Common myeloid progenitor, CD34-positive (primary cell): ENCODE results near the gene SRP19.

Experiments
- CTCF ChIA-PET: fragments of 350-600 bp; sonication (Branson Sonifier 250); formaldehyde crosslinking; loops from one replicate; lab custom pipeline; 2021; ENCODE audit warnings: antibody characterized with exemption; lab: Charles Lee
- POLR2A ChIA-PET: fragments of 350-600 bp; sonication (Branson Sonifier 250); formaldehyde crosslinking; loops from one replicate; lab custom pipeline; 2021; ENCODE audit warnings: antibody characterized with exemption; lab: Charles Lee
- DNase-seq, 3 donors: peaks; one replicate each; pipeline versions ENCODE4 v3.0.0 to v3.0.0-alpha.2; 2013
- H3K27ac ChIP-seq, 2 experiments: 1 replicate in 1 of 2; 2 replicates in 1 of 2; pipeline ENCODE4 v1.7.0; 2013; ENCODE audit warnings: inconsistent platforms in 2 of 2, low read length in 2 of 2, mild to moderate bottlenecking in 2 of 2, low read depth in 1 of 2, moderate library complexity in 1 of 2; ENCODE audit not compliant: severe bottlenecking in 2 of 2, insufficient read depth in 1 of 2, poor library complexity in 1 of 2
- H3K27me3 ChIP-seq, 5 experiments: replicated peaks in 2 of 5; 1 replicate in 3 of 5; 2 replicates in 2 of 5; pipeline versions ENCODE4 v1.6.1 to v1.7.0; 2013; ENCODE audit warnings: low read length in 4 of 5, mild to moderate bottlenecking in 2 of 5, moderate library complexity in 2 of 5, inconsistent platforms in 1 of 5; ENCODE audit not compliant: insufficient read depth in 5 of 5, control insufficient read depth in 4 of 5
- H3K36me3 ChIP-seq, 4 experiments: 1 replicate in 2 of 4; 2 replicates in 2 of 4; pipeline versions ENCODE4 v1.6.1 to v1.7.0; 2013; ENCODE audit warnings: low read length in 3 of 4, control low read depth in 1 of 4, mild to moderate bottlenecking in 1 of 4; ENCODE audit not compliant: control insufficient read depth in 4 of 4, insufficient read depth in 4 of 4
- H3K4me1 ChIP-seq, 4 experiments: 1 replicate in 3 of 4; 2 replicates in 1 of 4; pipeline versions ENCODE4 v1.6.1 to v1.7.1; 2013; ENCODE audit warnings: low read length in 3 of 4, mild to moderate bottlenecking in 3 of 4, control low read depth in 1 of 4, inconsistent platforms in 1 of 4, moderate library complexity in 1 of 4; ENCODE audit not compliant: control insufficient read depth in 4 of 4, insufficient read depth in 4 of 4; ENCODE audit errors: control extremely low read depth in 1 of 4
- H3K4me3 ChIP-seq, 7 experiments: 1 replicate in 4 of 7; 2 replicates in 3 of 7; pipeline versions ENCODE4 v1.5.1 to v1.7.0; 2013; ENCODE audit warnings: mild to moderate bottlenecking in 7 of 7, low read length in 6 of 7, moderate library complexity in 6 of 7, inconsistent platforms in 2 of 7, low read depth in 2 of 7, control low read depth in 1 of 7; ENCODE audit not compliant: insufficient read depth in 4 of 7, control insufficient read depth in 1 of 7; ENCODE audit errors: extremely low read depth in 1 of 7
- H3K9me3 ChIP-seq, 5 experiments: 1 replicate in 4 of 5; 2 replicates in 1 of 5; pipeline versions ENCODE4 v1.6.1 to v1.7.1; 2013; ENCODE audit warnings: low read length in 4 of 5, mild to moderate bottlenecking in 2 of 5, inconsistent platforms in 1 of 5, low read depth in 1 of 5, moderate library complexity in 1 of 5; ENCODE audit not compliant: control insufficient read depth in 4 of 5, insufficient read depth in 2 of 5; ENCODE audit errors: control extremely low read depth in 1 of 5
- WGBS: methylation state at CpG from one replicate; pipeline ENCODE4 v1.1.5; 2013; ENCODE audit not compliant: insufficient coverage; 5-methylcytosine and 5-hydroxymethylcytosine counted together

Gene SRP19

DNA sequence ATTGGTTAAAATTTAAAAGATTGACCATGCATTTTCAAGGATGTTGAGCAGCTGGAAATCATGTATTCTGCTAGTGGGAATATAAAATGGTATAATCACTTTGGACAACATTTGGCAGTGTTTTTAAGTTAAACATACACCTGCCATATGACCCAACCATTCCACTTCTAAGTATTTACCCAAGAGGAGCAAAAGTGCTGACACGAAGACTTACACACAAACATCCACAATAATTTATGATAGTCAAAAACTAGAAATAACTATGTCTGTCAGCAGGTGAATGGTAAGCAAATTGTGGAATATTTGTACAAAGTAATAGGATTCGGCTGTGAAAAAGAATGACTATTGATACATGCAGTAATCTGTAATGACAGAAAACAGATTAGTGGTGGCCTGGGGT, 30.7 kb upstream of the SRP19 start:
- POLR2A ChIA-PET, result no interaction called here
- H3K9me3 ChIP-seq, result no peaks in the 10 kb centered on the region
- H3K27me3 ChIP-seq, result no peaks in the 10 kb centered on the region
- no peak overlapping the region for H3K27ac ChIP-seq
- H3K36me3 ChIP-seq, result peaks cover 22 to 46% (median 28%) of the 10 kb centered on the region in 4 experiments
- 92% methylated on average over 1 of the region's 2 CpGs for WGBS
- no peak overlapping the region for H3K4me3 ChIP-seq
- no peaks in the 10 kb centered on the region for H3K4me1 ChIP-seq
- CTCF ChIA-PET, result interaction anchor here (0.6 kb wide), 1 partner anchor 645 kb away, joined by 4 read pairs; no protein-coding TSS in a partner anchor
- no peak for DNase-seq

DNA sequence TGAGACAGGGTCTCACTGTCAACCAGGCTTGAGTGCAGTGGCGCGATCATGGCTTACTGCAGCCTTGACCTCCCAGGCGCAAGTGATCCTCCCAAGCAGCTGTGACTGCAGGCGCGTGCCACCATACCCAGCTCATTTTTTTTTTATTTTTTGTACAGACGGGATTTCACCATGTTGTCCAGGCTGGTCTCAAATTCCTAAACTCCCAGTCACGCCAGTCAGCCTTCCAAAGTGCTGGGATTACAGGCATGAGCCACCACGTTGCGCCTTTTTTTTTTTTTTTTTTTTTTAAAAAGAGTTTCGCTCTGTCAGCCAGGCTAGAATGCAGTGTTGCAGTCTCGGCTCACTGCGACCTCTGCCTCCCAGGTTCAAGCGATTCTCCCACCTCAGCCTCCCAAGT, 27.1 kb upstream of the SRP19 start:
- Histone ChIP-seq H3K36me3 (peaks cover 23 to 46% (median 31%) of the 10 kb centered on the region in 4 experiments), H3K9me3 (no peaks in the 10 kb centered on the region), H3K4me3 (no peak overlapping the region), H3K4me1 (no peaks in the 10 kb centered on the region), H3K27ac (no peak overlapping the region), H3K27me3 (no peaks in the 10 kb centered on the region)
- over 99% methylated on average over 8 of the region's 13 CpGs for WGBS
- CTCF ChIA-PET, result no interaction called here
- POLR2A ChIA-PET, result no interaction called here
- no peak for DNase-seq

DNA sequence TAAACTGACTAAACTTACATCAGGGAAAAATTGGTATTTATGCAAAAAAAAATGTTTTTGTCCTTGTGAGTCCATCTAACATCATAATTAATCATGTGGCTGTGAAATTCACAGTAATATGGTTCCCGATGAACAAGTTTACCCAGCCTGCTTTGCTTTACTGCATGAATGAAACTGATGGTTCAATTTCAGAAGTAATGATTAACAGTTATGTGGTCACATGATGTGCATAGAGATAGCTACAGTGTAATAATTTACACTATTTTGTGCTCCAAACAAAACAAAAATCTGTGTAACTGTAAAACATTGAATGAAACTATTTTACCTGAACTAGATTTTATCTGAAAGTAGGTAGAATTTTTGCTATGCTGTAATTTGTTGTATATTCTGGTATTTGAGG, 16.6 kb upstream of the SRP19 start:
- Histone ChIP-seq H3K36me3 (peaks cover 3 to 16% (median 4%) of the 10 kb centered on the region in 4 experiments), H3K27ac (no peak overlapping the region), H3K27me3 (no peaks in the 10 kb centered on the region), H3K4me3 (no peak overlapping the region), H3K9me3 (peaks cover 0 to 1% (median 0%) of the 10 kb centered on the region in 5 experiments), H3K4me1 (peaks cover 0 to 2% (median 0%) of the 10 kb centered on the region in 4 experiments)
- DNase-seq, result no peak
- POLR2A ChIA-PET, result no interaction called here
- CTCF ChIA-PET, result no interaction called here
- WGBS, result no CpG with 5 or more reads among the region's 1 CpG

DNA sequence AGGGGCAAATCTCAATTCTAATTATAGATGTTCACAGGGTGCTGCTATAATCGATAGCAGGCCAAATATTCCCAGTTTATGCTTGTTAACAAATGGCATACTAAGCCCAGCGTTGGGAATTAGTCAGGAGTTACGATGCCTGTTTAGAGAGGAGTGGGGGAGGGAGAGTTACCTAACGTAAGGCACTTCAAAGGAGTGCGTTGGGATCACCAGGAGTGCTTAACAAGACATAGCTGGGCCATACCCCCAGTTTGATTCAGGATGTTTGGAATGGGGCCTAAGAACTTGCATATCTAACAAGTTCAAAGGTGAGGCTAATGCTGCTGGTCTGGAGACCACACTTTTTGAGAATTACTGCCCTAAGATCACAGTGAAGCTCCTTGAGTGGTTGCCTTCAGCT, 14.5 kb upstream of the SRP19 start:
- peaks cover 0 to 4% (median 2%) of the 10 kb centered on the region in 4 experiments for H3K36me3 ChIP-seq
- POLR2A ChIA-PET, result no interaction called here
- peaks cover 0 to 2% (median 0%) of the 10 kb centered on the region in 4 experiments for H3K4me1 ChIP-seq
- no peak for DNase-seq
- H3K27me3 ChIP-seq, result peaks cover 0 to 2% (median 0%) of the 10 kb centered on the region in 5 experiments
- WGBS, result 93% methylated on average over 3 of the region's 5 CpGs
- H3K4me3 ChIP-seq, result no peak overlapping the region
- CTCF ChIA-PET, result no interaction called here
- no peaks in the 10 kb centered on the region for H3K9me3 ChIP-seq
- H3K27ac ChIP-seq, result no peak overlapping the region

DNA sequence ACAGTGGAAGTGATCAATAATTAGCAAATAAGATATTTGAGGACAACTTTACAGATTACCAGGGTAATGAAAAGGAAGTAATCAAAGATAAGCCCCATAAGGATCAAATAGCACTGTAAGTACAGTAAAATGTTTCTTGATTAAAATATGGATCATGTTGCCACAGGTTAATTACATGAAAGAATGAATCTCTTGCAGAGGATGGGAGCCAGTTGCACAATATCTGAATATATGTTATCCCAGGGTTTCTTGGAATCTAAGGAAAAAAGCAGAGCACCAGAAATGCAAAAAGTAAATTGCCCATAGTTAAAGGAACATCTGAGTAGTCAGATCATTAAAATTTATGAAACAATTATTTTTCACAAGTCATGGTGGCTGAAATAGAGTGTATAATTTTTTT, 13.8 kb upstream of the SRP19 start:
- POLR2A ChIA-PET, result no interaction called here
- CTCF ChIA-PET, result no interaction called here
- Histone ChIP-seq H3K4me1 (peaks cover 0 to 2% (median 0%) of the 10 kb centered on the region in 4 experiments), H3K36me3 (peaks cover 0 to 3% (median 1%) of the 10 kb centered on the region in 4 experiments), H3K9me3 (no peaks in the 10 kb centered on the region), H3K27ac (no peak overlapping the region), H3K27me3 (peaks cover 0 to 2% (median 0%) of the 10 kb centered on the region in 5 experiments), H3K4me3 (no peak overlapping the region)
- no peak for DNase-seq

DNA sequence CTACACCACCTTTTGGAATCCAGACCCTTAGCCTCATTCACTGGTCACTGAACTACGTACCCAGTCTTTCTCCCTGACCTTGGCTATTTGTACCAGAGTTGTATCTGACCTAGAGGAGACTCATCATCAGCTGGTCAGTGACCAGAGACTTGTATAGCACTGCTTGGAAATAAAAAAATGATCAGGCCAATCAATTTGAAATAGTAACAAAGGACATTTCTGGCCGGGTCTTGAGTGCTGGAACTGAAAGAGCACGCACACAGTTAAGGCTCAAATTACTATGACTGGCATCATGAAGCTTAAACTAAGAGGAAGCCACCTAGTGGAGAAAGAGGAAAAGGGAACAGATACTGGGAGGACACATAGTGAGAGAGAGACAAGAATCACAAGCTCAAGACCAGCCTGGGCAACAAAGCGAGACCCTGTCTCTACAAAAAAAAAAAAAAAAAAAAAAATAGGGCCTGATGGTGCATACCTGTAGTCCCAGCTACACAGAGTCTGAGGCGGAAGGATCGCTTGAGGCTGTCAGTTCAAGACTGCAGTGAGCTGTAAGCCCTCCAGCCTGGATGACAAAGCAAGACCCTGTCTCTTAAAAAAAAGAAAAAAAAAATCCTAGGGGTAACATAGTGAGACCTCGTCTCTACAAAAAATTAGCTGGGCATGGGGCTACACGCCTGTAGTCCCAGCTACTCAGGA, 12.8 kb upstream of the SRP19 start:
- no peak overlapping the region for H3K27ac ChIP-seq
- peaks cover 0 to 2% (median 0%) of the 10 kb centered on the region in 4 experiments for H3K4me1 ChIP-seq
- H3K27me3 ChIP-seq, result peaks cover 0 to 2% (median 0%) of the 10 kb centered on the region in 5 experiments
- ChIA-PET CTCF (interaction anchor here (0.6 to 1.6 kb wide), 10 partner anchors 11 to 294 kb away, joined by 3 to 10 read pairs (median 3); partner anchors contain the start of gene SRP19), POLR2A (no interaction called here)
- WGBS, result 69% methylated on average over 7 of the region's 8 CpGs
- peak overlapping the region in 1 of 7 experiments; percentile 8 for H3K4me3 ChIP-seq
- no peaks in the 10 kb centered on the region for H3K9me3 ChIP-seq
- no peaks in the 10 kb centered on the region for H3K36me3 ChIP-seq
- DNase-seq, result peak; percentile 55 to 83 (median 80)

DNA sequence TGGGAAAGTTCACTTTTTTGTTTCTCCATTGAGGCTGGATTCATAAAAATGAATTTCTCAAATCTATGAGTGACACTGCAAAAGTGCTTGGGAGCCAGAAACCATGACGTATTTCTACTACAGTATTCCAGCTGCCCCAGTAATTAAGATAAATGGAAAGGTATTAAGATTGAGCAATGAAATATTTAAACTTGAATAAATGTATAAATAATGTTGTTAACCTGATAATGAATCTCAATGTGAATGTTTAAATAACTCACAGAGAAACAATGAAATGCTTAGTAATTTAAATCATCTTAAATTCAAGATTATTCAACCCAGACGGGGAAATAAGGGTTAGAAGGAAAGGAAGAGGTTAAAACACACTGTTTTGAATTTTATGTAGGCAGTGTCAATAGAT, 11.2 kb upstream of the SRP19 start:
- H3K27ac ChIP-seq, result no peak overlapping the region
- WGBS, result no CpG with 5 or more reads among the region's 2 CpGs
- DNase-seq, result no peak
- H3K4me1 ChIP-seq, result peaks cover 0 to 2% (median 0%) of the 10 kb centered on the region in 4 experiments
- H3K36me3 ChIP-seq, result no peaks in the 10 kb centered on the region
- peaks cover 0 to 12% (median 4%) of the 10 kb centered on the region in 5 experiments for H3K9me3 ChIP-seq
- no peak overlapping the region for H3K4me3 ChIP-seq
- H3K27me3 ChIP-seq, result peaks cover 0 to 8% (median 0%) of the 10 kb centered on the region in 5 experiments
- CTCF ChIA-PET, result no interaction called here
- POLR2A ChIA-PET, result no interaction called here
